ENCODE data around the gene COL8A1. TPM values are rescaled to one million over a fixed set of nuclear protein-coding genes. Genes with fewer than 3 reads are reported as not detected.

The COL8A1 gene
- total RNA-seq, 1 donor from 2014 or later = 95.1 TPM

- H3K27me3 ChIP-seq = no peaks in the 10 kb centered on the region
- no peak for TF ChIP-seq CTCF (IDR thresholded peaks at IDR 0.05)
- H3K4me1 ChIP-seq = peaks cover 27% of the 10 kb centered on the region
- H3K36me3 ChIP-seq = no peaks in the 10 kb centered on the region
- H3K4me3 ChIP-seq = no peak overlapping the region
- ATAC-seq = peak; percentile 43
- intact Hi-C loops (cut with DNase I) = loop anchor here (10.0 kb wide), 1 partner anchor 409 kb away; no protein-coding TSS in a partner anchor
- no peak for DNase-seq
- H3K27ac ChIP-seq = peak overlapping the region; percentile 1
- H3K9me3 ChIP-seq = no peaks in the 10 kb centered on the region
Measured at GRCh38 chr3:99845331-99845730, 206.9 kb downstream of the COL8A1 start.

- intact Hi-C loops (cut with DNase I) = loop anchor here (10.0 kb wide), 1 partner anchor 409 kb away; no protein-coding TSS in a partner anchor
- no peak for TF ChIP-seq CTCF (IDR thresholded peaks at IDR 0.05)
- Histone ChIP-seq H3K4me3 (no peak overlapping the region), H3K27ac (peak overlapping the region; percentile 24), H3K27me3 (no peaks in the 10 kb centered on the region), H3K9me3 (no peaks in the 10 kb centered on the region), H3K36me3 (no peaks in the 10 kb centered on the region), H3K4me1 (peaks cover 27% of the 10 kb centered on the region)
- DNase-seq = no peak
- no peak for ATAC-seq
Measured at GRCh38 chr3:99845999-99846398, 207.6 kb downstream of the COL8A1 start.

DNA sequence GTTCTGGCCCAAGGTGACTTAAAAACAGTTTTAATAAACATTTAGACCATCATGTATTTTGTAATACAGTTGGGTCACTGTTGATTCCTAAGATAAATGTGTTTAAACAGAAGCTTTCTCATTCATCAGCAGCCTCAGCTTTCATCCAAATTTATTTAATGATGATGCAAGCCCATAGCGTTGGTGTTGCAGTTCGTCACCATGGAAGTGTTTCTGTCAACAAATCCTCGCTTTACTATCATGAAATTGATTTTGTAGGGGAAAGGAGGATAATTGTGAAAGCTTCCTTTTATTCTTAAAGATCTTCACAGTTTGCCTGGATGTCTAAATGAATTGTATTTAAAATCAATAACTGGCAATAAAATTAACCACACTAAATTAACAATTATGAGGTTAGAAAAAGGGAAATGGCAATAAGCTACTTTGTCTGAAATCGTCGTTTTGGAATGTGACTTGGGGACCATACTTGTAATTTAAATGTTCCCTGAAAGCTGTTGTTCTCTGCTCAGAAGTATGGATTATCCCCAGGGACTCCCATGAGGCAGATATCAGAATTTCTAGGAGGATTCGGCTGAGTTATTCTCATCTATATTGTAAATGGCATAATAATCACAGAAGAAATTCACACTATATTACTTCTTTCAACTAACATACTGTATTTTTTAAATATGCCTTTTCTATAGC is 208.2 kb downstream of the COL8A1 start:
- TF ChIP-seq CTCF (IDR thresholded peaks at IDR 0.05) = no peak
- Histone ChIP-seq H3K4me3 (no peak overlapping the region), H3K27ac (peak overlapping the region; percentile 71), H3K4me1 (peaks cover 27% of the 10 kb centered on the region), H3K27me3 (no peaks in the 10 kb centered on the region), H3K36me3 (no peaks in the 10 kb centered on the region), H3K9me3 (no peaks in the 10 kb centered on the region)
- DNase-seq (no peak), ATAC-seq (peak; percentile 36)
- intact Hi-C loops (cut with DNase I) = loop anchor here (10.0 kb wide), 1 partner anchor 408 kb away; no protein-coding TSS in a partner anchor

- H3K4me3 ChIP-seq = no peak overlapping the region
- no peaks in the 10 kb centered on the region for H3K27me3 ChIP-seq
- no peaks in the 10 kb centered on the region for H3K9me3 ChIP-seq
- no peak overlapping the region for H3K27ac ChIP-seq
- H3K4me1 ChIP-seq = peaks cover 23% of the 10 kb centered on the region
- no peaks in the 10 kb centered on the region for H3K36me3 ChIP-seq
- DNase-seq = no peak
- ATAC-seq = no peak
- TF ChIP-seq CTCF (IDR thresholded peaks at IDR 0.05) = no peak
- intact Hi-C loops (cut with DNase I) = loop anchor here (10.0 kb wide), 1 partner anchor 406 kb away; no protein-coding TSS in a partner anchor
Measured at GRCh38 chr3:99848433-99848832, 210.0 kb downstream of the COL8A1 start.

Other genes with a start within 250 kb of the COL8A1 start
- 20.6 TPM for gene CMSS1, start 179.3 kb downstream of the COL8A1 start, total RNA-seq